Amniotic stem cell (primary cell): ENCODE measurements around the gene ABLIM2.
"Not testable (repeated sequence)": the region's sequence is repeated elsewhere in the genome, so short reads cannot be mapped to it uniquely, and the experiment has no call there.

Source experiments
- DNase-seq: peaks from one replicate; lab custom pipeline; 2025; lab: John Stamatoyannopoulos, UW

ABLIM2 gene

DNA sequence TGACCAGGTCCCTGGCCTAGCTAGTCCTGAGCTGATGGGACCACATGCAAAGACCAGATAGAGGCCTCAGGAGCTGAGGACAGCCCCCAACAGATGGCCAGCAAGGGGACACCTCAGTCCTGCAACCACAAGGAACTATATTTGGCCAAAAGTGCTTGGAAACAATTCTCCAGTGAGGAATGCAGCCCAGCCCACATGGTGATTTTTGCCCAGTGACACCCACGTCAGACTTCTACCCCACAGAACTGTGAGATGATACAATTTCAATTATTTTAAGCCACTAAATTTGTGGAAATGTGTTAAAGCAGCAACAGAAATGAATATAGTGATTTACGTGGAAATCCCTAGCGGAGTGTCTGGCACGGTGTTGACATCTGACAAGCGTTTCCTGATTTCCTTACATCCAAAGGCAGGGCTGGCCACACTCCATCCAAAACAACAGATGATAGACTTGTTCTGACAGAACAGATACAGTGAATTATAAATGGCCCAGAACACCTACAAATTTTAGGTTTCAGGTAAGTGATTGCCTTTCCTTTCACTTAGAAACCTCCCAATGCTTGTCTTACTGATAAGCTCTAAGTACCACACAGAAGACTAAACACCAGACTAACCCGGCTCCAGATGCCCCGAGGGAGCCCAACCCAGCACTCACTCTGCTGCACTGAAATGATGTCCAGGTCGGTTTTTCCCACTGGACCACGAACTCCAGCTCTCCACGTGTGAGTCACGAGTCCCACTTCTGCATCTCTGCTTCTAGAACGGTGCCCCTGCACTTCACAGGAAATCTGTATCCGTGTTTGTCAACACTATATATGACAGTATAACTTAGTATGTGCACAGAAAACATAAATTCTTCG, 224.7 kb downstream of the ABLIM2 start:
- no peak for DNase-seq

GRCh38 chr4:7932287-7932686, 226.3 kb downstream of the ABLIM2 start:
- DNase-seq, result no peak

DNA sequence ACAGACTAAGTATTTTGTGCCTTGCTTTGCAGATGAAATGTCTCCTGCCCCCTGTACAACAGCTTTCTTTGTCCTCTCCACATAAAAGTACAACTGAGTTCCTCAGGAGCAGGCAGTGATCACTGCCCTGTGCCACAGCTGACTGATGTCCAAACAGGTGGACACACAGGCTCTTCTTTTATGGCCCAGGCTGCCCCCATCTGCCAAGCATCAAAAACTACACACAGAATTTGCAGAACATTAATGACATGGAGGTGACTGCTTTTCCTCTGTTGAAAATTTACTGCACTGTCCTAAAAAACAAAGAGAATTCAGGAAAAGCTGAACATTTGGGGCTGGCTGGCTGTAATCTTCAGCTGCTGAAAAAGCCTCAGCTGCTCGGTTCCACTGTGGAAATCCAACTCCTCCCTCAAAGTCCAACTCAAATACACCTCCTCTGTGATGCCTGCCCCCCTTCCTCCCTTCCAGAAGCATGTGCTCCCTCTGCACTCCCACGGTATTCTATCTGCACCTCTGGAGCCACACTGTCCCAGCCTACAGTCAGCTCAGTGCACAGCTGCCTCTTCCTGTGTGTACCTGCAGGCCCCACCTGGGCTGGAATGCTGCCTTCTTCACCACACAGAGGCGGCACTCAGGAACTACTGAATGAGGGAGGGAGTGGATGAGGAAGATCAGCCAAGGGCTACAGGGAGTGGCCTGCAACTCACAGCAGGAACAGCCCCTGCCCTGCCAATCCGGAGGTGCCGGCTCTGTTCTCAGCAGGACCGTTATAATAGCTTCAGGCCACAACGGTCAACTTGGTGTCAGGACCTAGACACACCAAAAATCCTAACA, 229.3 kb downstream of the ABLIM2 start:
- DNase-seq, result no peak

DNA sequence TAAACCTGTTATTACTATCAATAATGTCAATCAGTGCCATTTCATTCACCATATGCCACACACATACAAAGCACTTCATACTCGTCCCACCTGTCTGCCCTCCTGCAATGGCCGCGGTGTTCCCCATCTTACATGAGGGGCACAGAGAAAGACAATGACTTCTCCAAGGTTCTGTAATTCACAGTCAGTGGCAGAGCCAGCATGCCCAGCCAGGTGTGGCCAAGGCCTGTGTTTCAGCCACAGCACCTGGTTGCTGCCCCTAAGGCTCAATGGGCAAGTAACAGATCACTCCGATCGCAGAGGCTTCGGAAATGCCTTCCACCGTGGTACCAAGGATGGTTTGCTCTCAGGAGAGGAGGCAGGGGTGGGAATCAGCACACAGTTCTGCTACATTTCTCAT, 229.9 kb downstream of the ABLIM2 start:
- DNase-seq, result no peak

DNA sequence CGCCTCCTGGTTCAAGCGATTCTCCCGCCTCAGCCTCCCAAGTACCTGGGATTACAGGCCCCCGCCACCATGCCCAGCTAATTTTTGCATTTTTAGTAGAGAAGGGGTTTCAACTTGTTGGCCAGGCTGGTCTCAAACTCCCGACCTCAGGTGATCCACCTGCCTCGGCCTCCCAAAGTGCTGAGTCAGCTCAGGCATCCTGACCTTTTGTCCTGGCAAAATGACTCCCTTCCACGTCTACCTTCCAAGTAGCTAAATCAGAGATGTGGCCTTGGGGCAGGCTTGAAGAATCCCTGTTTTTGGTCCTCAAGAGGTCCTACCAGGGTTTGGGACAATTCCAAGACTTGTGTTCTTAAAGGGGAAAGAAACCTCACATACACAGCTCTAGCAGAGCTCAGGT, 231.8 kb downstream of the ABLIM2 start:
- DNase-seq, result no peak

GRCh38 chr4:7924570-7924969, 234.0 kb downstream of the ABLIM2 start:
- DNase-seq, result no peak

DNA sequence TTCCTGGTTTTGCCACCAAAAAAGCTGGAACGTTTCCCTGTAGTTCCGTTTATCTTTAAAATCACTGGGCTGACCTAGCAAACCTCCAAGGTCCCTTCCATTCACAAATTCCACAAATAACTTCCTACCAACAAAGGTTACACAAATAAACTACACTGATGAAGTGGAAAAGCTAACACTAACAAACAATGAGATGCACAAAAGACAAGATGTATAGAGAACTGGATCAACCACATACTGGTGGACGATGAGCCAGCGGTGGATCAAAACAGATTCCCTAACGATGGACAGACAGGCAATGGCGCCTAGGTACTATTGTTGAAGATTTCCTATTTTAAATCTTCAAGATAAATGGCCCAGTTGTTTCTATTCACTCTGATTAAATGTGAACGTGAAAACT, 234.4 kb downstream of the ABLIM2 start:
- no peak for DNase-seq

GRCh38 chr4:7922466-7922865, 236.1 kb downstream of the ABLIM2 start:
- DNase-seq, result no peak

- no peak for DNase-seq
These were observed 239.6 kb downstream of the ABLIM2 start for GRCh38 chr4:7918981-7919380.

DNA sequence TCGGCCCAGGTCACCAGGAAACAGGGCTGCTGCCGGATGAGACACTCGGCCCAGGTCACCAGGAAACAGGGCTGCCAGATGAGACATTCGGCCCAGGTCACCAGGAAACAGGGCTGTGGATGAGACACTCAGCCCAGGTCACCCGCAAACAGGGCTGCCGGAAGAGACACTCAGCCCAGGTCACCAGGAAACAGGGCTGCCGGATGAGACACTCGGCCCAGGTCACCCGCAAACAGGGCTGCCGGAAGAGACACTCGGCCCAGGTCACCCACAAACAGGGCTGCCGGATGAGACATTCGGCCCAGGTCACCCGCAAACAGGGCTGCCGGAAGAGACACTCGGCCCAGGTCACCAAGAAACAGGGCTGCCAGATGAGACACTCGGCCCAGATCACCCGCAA, 240.4 kb downstream of the ABLIM2 start:
- DNase-seq, result not testable (repeated sequence)

GRCh38 chr4:7917669-7918068, 240.9 kb downstream of the ABLIM2 start:
- no peak for DNase-seq

DNA sequence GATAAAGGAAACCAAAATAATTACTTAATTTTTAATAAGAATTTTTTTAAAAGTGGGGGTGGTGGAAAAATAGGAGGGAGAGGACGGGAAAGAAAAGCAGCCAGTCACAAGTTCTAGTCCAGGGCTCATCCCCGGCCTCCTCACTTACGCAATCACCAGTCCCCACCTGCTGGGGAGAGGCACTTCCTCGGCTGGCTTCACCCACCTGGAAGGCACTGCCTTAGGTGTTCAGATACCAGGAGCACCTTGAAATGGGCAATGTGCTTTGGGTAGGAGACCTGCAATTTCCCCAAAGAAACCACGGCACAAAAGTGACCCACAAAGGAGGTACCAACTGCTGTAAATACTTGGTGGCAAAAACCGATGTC, 242.8 kb downstream of the ABLIM2 start:
- no peak for DNase-seq
